Mesenchymal stem cell (in vitro differentiated cells and primary cell): ENCODE data around the gene OTUB2.

ENCODE experiments used
- DNase-seq: peaks from one replicate; pipeline ENCODE4 v3.0.0-alpha.2; 2013
- H2AFZ ChIP-seq: one replicate; pipeline ENCODE4 v1.6.1; 2013; ENCODE audit warnings: low read depth, mild to moderate bottlenecking, control low read depth, inconsistent platforms, low read length, moderate library complexity
- H2AK5ac ChIP-seq: 2 replicates; pipeline ENCODE4 v1.6.1; 2013; ENCODE audit warnings: low read length, moderate library complexity, mild to moderate bottlenecking, inconsistent platforms; ENCODE audit not compliant: severe bottlenecking
- H2BK120ac ChIP-seq: one replicate; pipeline ENCODE4 v1.6.1; 2013; ENCODE audit warnings: low read depth, mild to moderate bottlenecking, inconsistent platforms, low read length, moderate library complexity
- H2BK12ac ChIP-seq, 2 experiments: one replicate each; pipeline ENCODE4 v1.6.1; 2013; ENCODE audit warnings: inconsistent platforms in 2 of 2, low read length in 2 of 2, mild to moderate bottlenecking in 2 of 2, moderate library complexity in 2 of 2, control low read depth in 1 of 2
- H2BK15ac ChIP-seq: one replicate; pipeline ENCODE4 v1.6.1; 2013; ENCODE audit warnings: mild to moderate bottlenecking, low read depth, inconsistent platforms; ENCODE audit not compliant: poor library complexity, severe bottlenecking
- H2BK5ac ChIP-seq: 2 replicates; pipeline ENCODE4 v1.6.1; 2013; ENCODE audit warnings: low read depth, mild to moderate bottlenecking, low read length, control low read depth, inconsistent platforms; ENCODE audit not compliant: poor library complexity, severe bottlenecking
- H3K14ac ChIP-seq, 2 experiments: one replicate each; pipeline ENCODE4 v1.6.1; 2013; ENCODE audit warnings: inconsistent platforms in 2 of 2, low read length in 2 of 2, control low read depth in 1 of 2, mild to moderate bottlenecking in 1 of 2, moderate library complexity in 1 of 2
- H3K18ac ChIP-seq, 2 experiments: one replicate each; pipeline ENCODE4 v1.6.1; 2013; ENCODE audit warnings: inconsistent platforms in 2 of 2, low read length in 2 of 2, control low read depth in 1 of 2, low read depth in 1 of 2, mild to moderate bottlenecking in 1 of 2
- H3K23ac ChIP-seq, 2 experiments: one replicate each; pipeline ENCODE4 v1.6.1; 2013; ENCODE audit warnings: inconsistent platforms in 2 of 2, low read length in 2 of 2, mild to moderate bottlenecking in 2 of 2, moderate library complexity in 2 of 2, control low read depth in 1 of 2
- H3K27ac ChIP-seq: 2 replicates; pipeline ENCODE4 v1.5.1; 2013; ENCODE audit warnings: mild to moderate bottlenecking, moderate library complexity, low read length, control low read depth, inconsistent platforms; ENCODE audit not compliant: poor library complexity, severe bottlenecking
- H3K27me3 ChIP-seq, 2 experiments: 2 replicates each; pipeline versions ENCODE4 v1.6.1 to v1.7.0; 2013; ENCODE audit warnings: low read length in 2 of 2, mild to moderate bottlenecking in 2 of 2, moderate library complexity in 2 of 2, control low read depth in 1 of 2, inconsistent platforms in 1 of 2; ENCODE audit not compliant: control insufficient read depth in 1 of 2, insufficient read depth in 1 of 2
- H3K36me3 ChIP-seq, 2 experiments: 2 replicates each; pipeline versions ENCODE4 v1.6.1 to v1.7.0; 2013; ENCODE audit warnings: low read length in 2 of 2, control low read depth in 1 of 2, inconsistent platforms in 1 of 2, low read depth in 1 of 2, mild to moderate bottlenecking in 1 of 2; ENCODE audit not compliant: insufficient read depth in 2 of 2, control insufficient read depth in 1 of 2
- H3K4ac ChIP-seq, 2 experiments: one replicate each; pipeline ENCODE4 v1.6.1; 2013; ENCODE audit warnings: inconsistent platforms in 2 of 2, low read length in 2 of 2, mild to moderate bottlenecking in 2 of 2, moderate library complexity in 2 of 2, control low read depth in 1 of 2, low read depth in 1 of 2
- H3K4me1 ChIP-seq: 2 replicates; pipeline ENCODE4 v1.6.1; 2013; ENCODE audit warnings: low read depth, low read length, control low read depth; ENCODE audit not compliant: control insufficient read depth, insufficient read depth
- H3K4me2 ChIP-seq: 2 replicates; pipeline ENCODE4 v1.6.1; 2013; ENCODE audit warnings: low read length, mild to moderate bottlenecking, inconsistent platforms; ENCODE audit not compliant: poor library complexity, severe bottlenecking
- H3K4me3 ChIP-seq, 2 experiments: 2 replicates each; pipeline versions ENCODE4 v1.5.1 to v1.7.0; 2013; ENCODE audit warnings: low read length in 2 of 2, mild to moderate bottlenecking in 2 of 2, control low read depth in 1 of 2, low read depth in 1 of 2; ENCODE audit not compliant: insufficient read depth in 1 of 2
- H3K79me1 ChIP-seq: replicated peaks from 2 replicates; pipeline ENCODE4 v1.6.1; 2013; ENCODE audit warnings: mild to moderate bottlenecking, control low read depth, low read length, inconsistent platforms; ENCODE audit not compliant: poor library complexity, severe bottlenecking
- H3K9ac ChIP-seq: 2 replicates; pipeline ENCODE4 v1.7.0; 2013; ENCODE audit warnings: mild to moderate bottlenecking, low read length, moderate library complexity
- H3K9me3 ChIP-seq: 2 replicates; pipeline ENCODE4 v1.7.0; 2013; ENCODE audit warnings: mild to moderate bottlenecking, low read length; ENCODE audit not compliant: control insufficient read depth
- H4K8ac ChIP-seq: one replicate; pipeline ENCODE4 v1.6.1; 2013; ENCODE audit warnings: inconsistent platforms, mild to moderate bottlenecking, low read length, moderate library complexity
- H4K91ac ChIP-seq: one replicate; pipeline ENCODE4 v1.6.1; 2013; ENCODE audit warnings: mild to moderate bottlenecking, low read length, inconsistent platforms
- WGBS: methylation state at CpG from one replicate; pipeline ENCODE4 v1.1.7; 2013; ENCODE audit warnings: mixed read lengths; 5-methylcytosine and 5-hydroxymethylcytosine counted together

OTUB2 gene

GRCh38 chr14:94028450-94028826, 2.3 kb downstream of the OTUB2 start:
- Histone ChIP-seq H3K9ac (no peak overlapping the region), H3K4ac (no peak overlapping the region), H3K4me3 (no peak overlapping the region), H3K14ac (no peak overlapping the region), H3K23ac (no peak overlapping the region), H2AK5ac (no peak overlapping the region), H4K91ac (no peak overlapping the region), H4K8ac (no peak overlapping the region), H3K27ac (no peak overlapping the region), H3K4me2 (no peak overlapping the region), H3K4me1 (peaks cover 18% of the 10 kb centered on the region), H2BK15ac (no peak overlapping the region), H3K18ac (no peak overlapping the region), H3K27me3 (no peaks in the 10 kb centered on the region), H3K36me3 (no peaks in the 10 kb centered on the region), H3K9me3 (no peaks in the 10 kb centered on the region), H3K79me1 (peaks cover 27% of the 10 kb centered on the region), H2AFZ (no peak overlapping the region), H2BK120ac (no peak overlapping the region), H2BK12ac (no peak overlapping the region), H2BK5ac (no peak overlapping the region)
- DNase-seq = peak; percentile 5
- WGBS = 70% methylated on average over 4 of the region's 4 CpGs

- Histone ChIP-seq H2BK120ac (no peak overlapping the region), H2BK15ac (no peak overlapping the region), H3K27ac (no peak overlapping the region), H3K18ac (no peak overlapping the region), H3K9me3 (peaks cover under 1% of the 10 kb centered on the region), H2BK12ac (no peak overlapping the region), H4K91ac (no peak overlapping the region), H2AFZ (no peak overlapping the region), H3K27me3 (no peaks in the 10 kb centered on the region), H3K9ac (no peak overlapping the region), H3K23ac (no peak overlapping the region), H2BK5ac (no peak overlapping the region), H3K14ac (no peak overlapping the region), H2AK5ac (no peak overlapping the region), H3K4ac (no peak overlapping the region), H3K4me3 (no peak overlapping the region), H4K8ac (no peak overlapping the region), H3K4me2 (no peak overlapping the region), H3K36me3 (no peaks in the 10 kb centered on the region), H3K4me1 (peaks cover 18% of the 10 kb centered on the region), H3K79me1 (peaks cover 31% of the 10 kb centered on the region)
- 92% methylated on average over 4 of the region's 4 CpGs for WGBS
- no peak for DNase-seq
These were observed 3.1 kb downstream of the OTUB2 start for GRCh38 chr14:94029265-94029664.

- no peak overlapping the region for H4K8ac ChIP-seq
- no peak overlapping the region for H4K91ac ChIP-seq
- no peaks in the 10 kb centered on the region for H3K27me3 ChIP-seq
- H2AFZ ChIP-seq = no peak overlapping the region
- peaks cover 18% of the 10 kb centered on the region for H3K4me1 ChIP-seq
- no peak overlapping the region for H3K4me3 ChIP-seq
- H2AK5ac ChIP-seq = no peak overlapping the region
- WGBS = 94% methylated on average over 7 of the region's 7 CpGs
- no peak overlapping the region for H3K4me2 ChIP-seq
- no peak overlapping the region for H3K18ac ChIP-seq
- no peak overlapping the region for H3K9ac ChIP-seq
- peaks cover 5% of the 10 kb centered on the region for H3K9me3 ChIP-seq
- H2BK12ac ChIP-seq = no peak overlapping the region
- H3K23ac ChIP-seq = no peak overlapping the region
- peaks cover 36% of the 10 kb centered on the region for H3K79me1 ChIP-seq
- no peak for DNase-seq
- no peak overlapping the region for H2BK15ac ChIP-seq
- no peak overlapping the region for H2BK5ac ChIP-seq
- H3K36me3 ChIP-seq = peaks cover 0 to 3% of the 10 kb centered on the region in 2 experiments
- H3K14ac ChIP-seq = no peak overlapping the region
- H2BK120ac ChIP-seq = no peak overlapping the region
- no peak overlapping the region for H3K27ac ChIP-seq
- no peak overlapping the region for H3K4ac ChIP-seq
These were observed 3.6 kb downstream of the OTUB2 start for GRCh38 chr14:94029671-94030203.

- H3K4me1 ChIP-seq = peaks cover 17% of the 10 kb centered on the region
- H3K18ac ChIP-seq = no peak overlapping the region
- no peak for DNase-seq
- H3K79me1 ChIP-seq = peaks cover 40% of the 10 kb centered on the region
- H3K4me2 ChIP-seq = no peak overlapping the region
- no peak overlapping the region for H3K4ac ChIP-seq
- no peak overlapping the region for H2BK5ac ChIP-seq
- no peak overlapping the region for H3K14ac ChIP-seq
- 94% methylated on average over 11 of the region's 14 CpGs for WGBS
- H3K36me3 ChIP-seq = peaks cover 0 to 4% of the 10 kb centered on the region in 2 experiments
- H3K9ac ChIP-seq = no peak overlapping the region
- no peak overlapping the region for H3K27ac ChIP-seq
- no peak overlapping the region for H2AK5ac ChIP-seq
- no peak overlapping the region for H2BK15ac ChIP-seq
- H3K4me3 ChIP-seq = no peak overlapping the region
- peaks cover 5% of the 10 kb centered on the region for H3K9me3 ChIP-seq
- no peak overlapping the region for H4K91ac ChIP-seq
- no peaks in the 10 kb centered on the region for H3K27me3 ChIP-seq
- no peak overlapping the region for H2AFZ ChIP-seq
- no peak overlapping the region for H4K8ac ChIP-seq
- no peak overlapping the region for H2BK12ac ChIP-seq
- H3K23ac ChIP-seq = no peak overlapping the region
- no peak overlapping the region for H2BK120ac ChIP-seq
These were observed 4.4 kb downstream of the OTUB2 start for GRCh38 chr14:94030571-94030970.
